Esophagus squamous epithelium (tissue), 4 donors: ENCODE data around the gene IFNGR1.

Source experiments
- CTCF ChIP-seq, 6 experiments: fragments of 450-650 bp in 4 of 6; fragments of 200-600 bp in 2 of 6; sonication (generic) in 2 of 6; IDR thresholded peaks; one replicate each; pipeline ENCODE4 v1.5.1; 2016 to 2019; ENCODE audit warnings: antibody characterized with exemption in 6 of 6, mild to moderate bottlenecking in 4 of 6, moderate library complexity in 4 of 6
- POLR2A ChIP-seq, 4 donors: fragments of 450-650 bp; IDR thresholded peaks; one replicate each; pipeline ENCODE4 v1.6.1; 2017; ENCODE audit warnings: antibody characterized with exemption in 4 of 4, mild to moderate bottlenecking in 4 of 4, moderate library complexity in 3 of 4

GRCh38 chr6:137236581-137237355, 17.6 kb upstream of the IFNGR1 start:
- no peak for TF ChIP-seq CTCF (IDR thresholded peaks at IDR 0.05)
- no peak for TF ChIP-seq POLR2A (IDR thresholded peaks at IDR 0.05)
